Esophagus squamous epithelium (tissue), 4 donors: Measurements from ENCODE around the gene GBF1.

ENCODE experiments used
- CTCF ChIP-seq, 6 experiments: fragments of 450-650 bp in 4 of 6; fragments of 200-600 bp in 2 of 6; sonication (generic) in 2 of 6; IDR thresholded peaks; one replicate each; pipeline ENCODE4 v1.5.1; 2016 to 2019; ENCODE audit warnings: antibody characterized with exemption in 6 of 6, mild to moderate bottlenecking in 4 of 6, moderate library complexity in 4 of 6
- POLR2A ChIP-seq, 4 donors: fragments of 450-650 bp; IDR thresholded peaks; one replicate each; pipeline ENCODE4 v1.6.1; 2017; ENCODE audit warnings: antibody characterized with exemption in 4 of 4, mild to moderate bottlenecking in 4 of 4, moderate library complexity in 3 of 4

GRCh38 chr10:102235598-102235920, 9.8 kb upstream of the GBF1 start:
- TF ChIP-seq CTCF (IDR thresholded peaks at IDR 0.05) (no peak), POLR2A (IDR thresholded peaks at IDR 0.05) (no peak)
